GM23338 (cell line): ENCODE data around the gene POLA2.
"Not testable (repeated sequence)": the region's sequence is repeated elsewhere in the genome, so short reads cannot be mapped to it uniquely, and the experiment has no call there.

Experiments used
- EZH2 ChIP-seq: fragments of 200-600 bp; sonication (generic); IDR thresholded peaks from one replicate; pipeline ENCODE4 v1.8.0; 2017; ENCODE audit warnings: antibody characterized with exemption, mild to moderate bottlenecking, low read depth; ENCODE audit not compliant: unreplicated experiment
- EZH2phosphoT487 ChIP-seq: fragments of 200-600 bp; sonication (generic); IDR thresholded peaks from one replicate; pipeline ENCODE4 v1.8.1; 2018; ENCODE audit warnings: antibody characterized with exemption; ENCODE audit not compliant: unreplicated experiment
- JUNB ChIP-seq: IDR thresholded peaks from one replicate; pipeline ENCODE4 v1.6.1; 2016; ENCODE audit warnings: antibody characterized with exemption; ENCODE audit not compliant: unreplicated experiment
- NANOG ChIP-seq: IDR thresholded peaks from 2 replicates; pipeline ENCODE4 v1.6.1; 2016; ENCODE audit warnings: antibody characterized with exemption, borderline replicate concordance
- POLR2AphosphoS5 ChIP-seq: IDR thresholded peaks from 2 replicates; pipeline ENCODE4 v1.6.1; 2016; ENCODE audit warnings: antibody characterized with exemption, low read depth
- TF ChIP-seq, protein P1 (sequence below), 2 experiments: fragments of 200-600 bp in 1 of 2; sonication (generic) in 1 of 2; conservative IDR thresholded peaks; 2 replicates each; pipeline versions ENCODE4 v1.5.1 to v1.6.1; 2016 to 2017; ENCODE audit warnings: antibody characterized with exemption in 2 of 2, low read depth in 2 of 2, mild to moderate bottlenecking in 2 of 2, moderate library complexity in 1 of 2
- TF ChIP-seq, protein P2 (sequence below): IDR thresholded peaks from 2 replicates; pipeline ENCODE4 v1.6.1; 2016; ENCODE audit warnings: antibody characterized with exemption
- TF ChIP-seq, protein P3 (sequence below): IDR thresholded peaks from one replicate; pipeline ENCODE4 v1.6.1; 2018; ENCODE audit warnings: antibody characterized with exemption; ENCODE audit not compliant: unreplicated experiment

DNA sequence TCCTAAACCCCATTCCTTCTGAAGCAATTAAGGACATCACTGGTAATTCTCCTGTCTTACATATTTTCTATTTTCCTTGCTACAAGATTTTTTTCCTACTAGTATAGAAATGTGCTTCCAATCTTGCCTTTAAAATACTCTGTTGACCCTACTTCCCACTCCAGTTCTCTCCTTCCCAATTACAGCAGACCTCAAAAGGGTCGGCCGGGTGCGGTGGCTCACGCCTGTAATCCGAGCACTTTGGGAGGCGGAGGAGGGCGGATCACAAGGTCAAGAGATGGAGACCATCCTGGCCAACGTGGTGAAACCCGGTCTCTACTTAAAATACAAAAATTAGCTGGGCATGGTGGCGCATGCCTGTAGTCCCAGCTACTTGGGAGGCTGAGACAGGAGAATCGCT lies 3.0 kb downstream of the POLA2 start:
- TF ChIP-seq, protein P1, sequence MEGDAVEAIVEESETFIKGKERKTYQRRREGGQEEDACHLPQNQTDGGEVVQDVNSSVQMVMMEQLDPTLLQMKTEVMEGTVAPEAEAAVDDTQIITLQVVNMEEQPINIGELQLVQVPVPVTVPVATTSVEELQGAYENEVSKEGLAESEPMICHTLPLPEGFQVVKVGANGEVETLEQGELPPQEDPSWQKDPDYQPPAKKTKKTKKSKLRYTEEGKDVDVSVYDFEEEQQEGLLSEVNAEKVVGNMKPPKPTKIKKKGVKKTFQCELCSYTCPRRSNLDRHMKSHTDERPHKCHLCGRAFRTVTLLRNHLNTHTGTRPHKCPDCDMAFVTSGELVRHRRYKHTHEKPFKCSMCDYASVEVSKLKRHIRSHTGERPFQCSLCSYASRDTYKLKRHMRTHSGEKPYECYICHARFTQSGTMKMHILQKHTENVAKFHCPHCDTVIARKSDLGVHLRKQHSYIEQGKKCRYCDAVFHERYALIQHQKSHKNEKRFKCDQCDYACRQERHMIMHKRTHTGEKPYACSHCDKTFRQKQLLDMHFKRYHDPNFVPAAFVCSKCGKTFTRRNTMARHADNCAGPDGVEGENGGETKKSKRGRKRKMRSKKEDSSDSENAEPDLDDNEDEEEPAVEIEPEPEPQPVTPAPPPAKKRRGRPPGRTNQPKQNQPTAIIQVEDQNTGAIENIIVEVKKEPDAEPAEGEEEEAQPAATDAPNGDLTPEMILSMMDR (conservative IDR thresholded peaks at IDR 0.05; ENCODE audit: low read depth in 2 of 2), result not testable (repeated sequence)
- TF ChIP-seq EZH2, POLR2AphosphoS5, EZH2phosphoT487, JUNB, NANOG: not testable (repeated sequence)
- TF ChIP-seq, protein P2, sequence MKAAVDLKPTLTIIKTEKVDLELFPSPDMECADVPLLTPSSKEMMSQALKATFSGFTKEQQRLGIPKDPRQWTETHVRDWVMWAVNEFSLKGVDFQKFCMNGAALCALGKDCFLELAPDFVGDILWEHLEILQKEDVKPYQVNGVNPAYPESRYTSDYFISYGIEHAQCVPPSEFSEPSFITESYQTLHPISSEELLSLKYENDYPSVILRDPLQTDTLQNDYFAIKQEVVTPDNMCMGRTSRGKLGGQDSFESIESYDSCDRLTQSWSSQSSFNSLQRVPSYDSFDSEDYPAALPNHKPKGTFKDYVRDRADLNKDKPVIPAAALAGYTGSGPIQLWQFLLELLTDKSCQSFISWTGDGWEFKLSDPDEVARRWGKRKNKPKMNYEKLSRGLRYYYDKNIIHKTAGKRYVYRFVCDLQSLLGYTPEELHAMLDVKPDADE, result not testable (repeated sequence)
- TF ChIP-seq, protein P3, sequence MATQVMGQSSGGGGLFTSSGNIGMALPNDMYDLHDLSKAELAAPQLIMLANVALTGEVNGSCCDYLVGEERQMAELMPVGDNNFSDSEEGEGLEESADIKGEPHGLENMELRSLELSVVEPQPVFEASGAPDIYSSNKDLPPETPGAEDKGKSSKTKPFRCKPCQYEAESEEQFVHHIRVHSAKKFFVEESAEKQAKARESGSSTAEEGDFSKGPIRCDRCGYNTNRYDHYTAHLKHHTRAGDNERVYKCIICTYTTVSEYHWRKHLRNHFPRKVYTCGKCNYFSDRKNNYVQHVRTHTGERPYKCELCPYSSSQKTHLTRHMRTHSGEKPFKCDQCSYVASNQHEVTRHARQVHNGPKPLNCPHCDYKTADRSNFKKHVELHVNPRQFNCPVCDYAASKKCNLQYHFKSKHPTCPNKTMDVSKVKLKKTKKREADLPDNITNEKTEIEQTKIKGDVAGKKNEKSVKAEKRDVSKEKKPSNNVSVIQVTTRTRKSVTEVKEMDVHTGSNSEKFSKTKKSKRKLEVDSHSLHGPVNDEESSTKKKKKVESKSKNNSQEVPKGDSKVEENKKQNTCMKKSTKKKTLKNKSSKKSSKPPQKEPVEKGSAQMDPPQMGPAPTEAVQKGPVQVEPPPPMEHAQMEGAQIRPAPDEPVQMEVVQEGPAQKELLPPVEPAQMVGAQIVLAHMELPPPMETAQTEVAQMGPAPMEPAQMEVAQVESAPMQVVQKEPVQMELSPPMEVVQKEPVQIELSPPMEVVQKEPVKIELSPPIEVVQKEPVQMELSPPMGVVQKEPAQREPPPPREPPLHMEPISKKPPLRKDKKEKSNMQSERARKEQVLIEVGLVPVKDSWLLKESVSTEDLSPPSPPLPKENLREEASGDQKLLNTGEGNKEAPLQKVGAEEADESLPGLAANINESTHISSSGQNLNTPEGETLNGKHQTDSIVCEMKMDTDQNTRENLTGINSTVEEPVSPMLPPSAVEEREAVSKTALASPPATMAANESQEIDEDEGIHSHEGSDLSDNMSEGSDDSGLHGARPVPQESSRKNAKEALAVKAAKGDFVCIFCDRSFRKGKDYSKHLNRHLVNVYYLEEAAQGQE, result not testable (repeated sequence)
